CD4-positive, alpha-beta T cell treated with Interleukin-2 at 100 ng/mL for 4 hours (primary cell): ENCODE data around the gene TMEM183A.

Experiments used
- DNase-seq: peaks from one replicate; pipeline ENCODE4 v3.0.0-alpha.2; 2020; ENCODE audit warnings: low spot score

The TMEM183A gene

DNA sequence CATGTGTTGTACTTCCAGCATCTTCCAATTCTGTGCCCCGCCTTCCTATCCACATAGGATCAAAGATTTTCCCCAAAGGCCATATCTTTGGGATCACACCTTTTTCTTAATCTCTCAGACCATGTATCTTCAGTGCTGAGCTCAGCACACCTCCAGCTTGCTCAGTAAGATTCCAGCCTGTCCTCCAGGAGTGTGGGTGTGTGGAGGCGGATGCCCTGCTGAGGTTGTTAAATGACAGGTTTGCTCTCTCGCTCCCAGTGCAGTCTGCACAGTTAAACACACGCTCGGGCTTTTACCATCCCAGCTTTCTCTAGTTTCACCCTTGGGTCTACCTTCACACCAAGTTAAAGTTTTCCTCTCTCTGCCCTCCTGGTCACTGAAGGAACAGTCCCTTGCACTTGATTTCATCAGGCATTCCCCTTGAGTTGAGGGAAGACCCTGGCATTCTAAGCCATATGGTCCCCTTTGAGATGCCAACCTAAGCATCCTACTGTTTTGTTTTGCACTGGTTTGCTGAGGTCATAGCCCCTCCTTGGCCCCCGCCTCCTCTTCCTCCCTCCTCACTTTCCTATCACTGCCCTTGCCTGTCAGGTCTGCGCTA, 64.9 kb downstream of the TMEM183A start:
- DNase-seq = no peak

- DNase-seq = no peak
Observed at GRCh38 chr1:203072911-203073310, 65.7 kb downstream of the TMEM183A start.

- no peak for DNase-seq
Observed at GRCh38 chr1:203073469-203073868, 66.3 kb downstream of the TMEM183A start.
